Measurements from ENCODE around the gene GRAPL.
"Not testable (repeated sequence)": the region's sequence is repeated elsewhere in the genome, so short reads cannot be mapped to it uniquely, and the experiment has no call there.

Gene GRAPL

DNA sequence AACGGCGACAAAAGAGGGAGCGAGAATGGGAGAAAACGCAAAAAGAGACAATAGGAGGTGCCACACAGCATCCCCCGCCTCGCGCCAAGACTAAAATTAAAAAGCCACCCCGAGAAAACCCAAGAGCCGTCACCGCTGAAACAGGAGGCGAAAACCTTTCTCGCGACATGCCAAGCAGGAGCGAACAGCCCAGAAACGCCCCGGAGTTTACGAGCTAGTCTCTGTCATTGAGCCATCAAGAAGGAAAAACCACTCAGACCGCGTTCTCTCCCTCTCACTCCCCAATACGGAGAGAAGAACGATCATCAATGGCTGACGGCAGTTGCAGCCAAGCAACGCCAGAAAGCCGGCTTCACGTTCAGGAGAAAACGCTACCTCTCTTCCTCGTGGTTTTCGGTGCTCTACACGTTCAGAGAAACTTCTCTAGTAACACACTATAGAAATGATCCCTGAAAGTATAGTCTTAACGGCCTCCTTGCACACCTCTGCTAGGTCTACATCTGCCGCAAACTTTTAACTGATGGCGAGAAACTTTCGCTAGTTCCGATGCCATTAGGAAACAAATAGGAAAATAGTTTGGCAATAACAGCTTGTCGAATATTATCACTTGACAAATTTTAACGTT is 62.5 kb downstream of the GRAPL start:
- not testable (repeated sequence) for DNase-seq

DNA sequence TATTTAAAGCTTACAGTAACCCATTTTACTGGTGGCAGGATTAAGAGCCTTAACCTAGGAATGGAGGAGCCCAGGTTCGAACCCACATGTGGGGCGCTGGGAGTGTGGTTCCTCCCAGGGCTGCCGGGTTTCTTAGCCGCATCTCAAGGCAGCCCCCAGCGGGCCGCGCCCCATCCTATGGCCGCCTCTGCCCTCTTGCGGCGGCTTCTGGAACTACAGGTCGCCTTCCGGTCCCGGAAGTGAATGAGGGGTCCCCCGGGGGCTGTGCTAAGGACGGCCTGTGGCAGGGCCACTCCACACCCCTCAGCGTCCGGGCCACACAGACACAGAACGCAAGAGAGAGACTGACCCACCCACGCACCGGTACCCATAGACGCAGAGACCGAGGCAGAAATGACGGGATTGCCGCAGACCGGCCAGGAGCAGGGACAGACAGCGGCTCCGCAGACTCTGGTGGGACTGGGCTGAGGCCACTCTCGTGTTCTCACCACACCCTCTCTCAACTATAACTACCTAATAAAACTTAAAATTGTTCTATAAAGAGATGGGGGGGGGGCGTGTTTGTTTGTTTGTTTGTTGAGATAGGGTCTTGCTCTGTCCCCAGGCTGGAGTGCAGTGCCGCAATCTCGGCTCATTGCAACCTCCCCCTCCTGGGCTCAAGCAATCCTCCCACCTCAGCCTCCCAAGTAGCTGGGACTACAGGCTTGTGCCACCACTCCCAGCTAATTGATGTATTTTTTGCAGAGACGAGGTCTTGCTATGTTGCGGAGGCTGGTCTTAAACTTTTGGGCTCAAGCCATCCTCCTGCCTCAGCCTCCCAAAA is 69.2 kb downstream of the GRAPL start:
- DNase-seq: not testable (repeated sequence)

DNA sequence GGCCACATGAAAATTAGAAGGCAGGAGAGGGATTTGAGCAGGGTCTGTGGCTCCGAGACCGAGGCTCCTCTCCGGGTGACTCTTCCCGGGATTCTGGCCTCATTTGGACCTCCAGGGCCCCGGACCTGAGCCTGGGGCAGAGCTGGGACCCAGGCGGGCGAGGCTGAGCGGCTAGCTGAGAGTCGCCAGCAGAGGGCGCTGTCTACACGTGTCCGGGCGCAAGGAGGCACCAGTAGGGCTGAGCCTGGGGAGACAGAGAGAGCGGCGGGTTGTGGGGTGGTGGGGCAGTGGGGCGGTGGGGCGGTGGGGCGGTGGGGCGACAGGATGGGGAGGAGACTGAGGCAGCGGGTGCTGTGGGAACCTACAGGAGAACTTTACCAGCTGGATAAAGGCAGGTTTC is 75.1 kb downstream of the GRAPL start:
- not testable (repeated sequence) for DNase-seq

DNA sequence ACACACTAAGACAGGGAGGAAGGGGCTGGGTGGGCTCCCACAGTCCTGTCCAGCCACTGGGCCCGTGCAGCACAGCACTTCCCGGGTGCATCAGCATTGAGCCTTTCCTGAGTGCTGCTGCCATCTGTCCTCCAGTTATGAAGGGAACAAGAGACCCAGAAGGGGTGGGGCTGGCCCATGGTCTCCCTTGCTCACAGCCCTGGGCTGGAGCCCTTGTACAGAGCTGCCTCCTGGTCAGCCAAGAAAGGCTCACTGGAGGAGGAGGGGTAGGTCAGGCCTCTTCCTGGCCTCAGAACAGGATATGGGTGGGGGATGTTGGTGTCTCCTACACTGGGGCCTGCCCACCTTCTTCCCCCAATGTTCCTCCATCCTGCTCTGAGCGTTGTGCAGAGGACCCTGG is 76.0 kb downstream of the GRAPL start:
- DNase-seq: not testable (repeated sequence)
